Panc1 (cell line): ENCODE measurements around the gene LSM5.

Source experiments
- CTCF ChIP-seq: fragments of 450-650 bp; IDR thresholded peaks from 2 replicates; pipeline ENCODE4 v1.5.1; 2017; ENCODE audit warnings: mild to moderate bottlenecking
- POLR2AphosphoS5 ChIP-seq: IDR thresholded peaks from 2 replicates; pipeline ENCODE4 v1.6.1; 2012; ENCODE audit warnings: mild to moderate bottlenecking, low read depth, low read length, moderate library complexity
- REST ChIP-seq, 2 experiments: IDR thresholded peaks; 2 replicates each; pipeline ENCODE4 v1.6.1; 2011 to 2012; ENCODE audit warnings: low read depth in 2 of 2, control low read depth in 1 of 2, low read length in 1 of 2, mild to moderate bottlenecking in 1 of 2, moderate library complexity in 1 of 2; ENCODE audit not compliant: insufficient read depth in 1 of 2
- TCF7L2 ChIP-seq: IDR thresholded peaks from 2 replicates; pipeline ENCODE4 v1.6.1; 2011; ENCODE audit warnings: mild to moderate bottlenecking, low read depth, low read length, inconsistent platforms

- TF ChIP-seq POLR2AphosphoS5 = no peak
- peak; percentile 99 for TF ChIP-seq CTCF
- TF ChIP-seq REST (IDR thresholded peaks at IDR 0.05; ENCODE audit: insufficient read depth in 1 of 2, low read depth in 2 of 2, low read length in 1 of 2) = no peak
- TF ChIP-seq TCF7L2 = no peak
Observed at GRCh38 chr7:32479574-32480200, 10.5 kb downstream of the LSM5 start.
